ENCODE measurements around the gene LYL1.

Gene LYL1

DNA sequence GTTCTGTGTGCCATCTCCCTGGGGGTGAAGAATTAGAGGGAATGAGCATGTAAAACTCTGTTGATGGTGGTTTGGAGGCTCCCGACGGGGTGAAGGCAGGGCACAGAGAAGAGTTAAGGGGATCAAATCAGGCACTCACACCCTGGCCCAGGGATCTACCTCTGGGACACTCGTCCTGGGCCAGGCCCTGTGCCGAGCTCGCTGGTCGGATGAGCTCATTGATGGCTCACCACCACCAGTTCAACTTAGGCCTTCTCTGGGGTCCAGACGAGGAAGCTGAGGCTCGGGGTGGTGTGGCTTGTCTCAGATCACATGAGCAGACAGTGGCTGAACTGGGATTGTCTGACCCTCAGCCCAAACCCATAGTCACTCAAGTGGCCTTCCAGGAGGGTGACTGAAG lies 17.0 kb upstream of the LYL1 start:
- DNase-seq (ENCODE audit: low spot score), result no peak
- TF ChIP-seq, protein P1, sequence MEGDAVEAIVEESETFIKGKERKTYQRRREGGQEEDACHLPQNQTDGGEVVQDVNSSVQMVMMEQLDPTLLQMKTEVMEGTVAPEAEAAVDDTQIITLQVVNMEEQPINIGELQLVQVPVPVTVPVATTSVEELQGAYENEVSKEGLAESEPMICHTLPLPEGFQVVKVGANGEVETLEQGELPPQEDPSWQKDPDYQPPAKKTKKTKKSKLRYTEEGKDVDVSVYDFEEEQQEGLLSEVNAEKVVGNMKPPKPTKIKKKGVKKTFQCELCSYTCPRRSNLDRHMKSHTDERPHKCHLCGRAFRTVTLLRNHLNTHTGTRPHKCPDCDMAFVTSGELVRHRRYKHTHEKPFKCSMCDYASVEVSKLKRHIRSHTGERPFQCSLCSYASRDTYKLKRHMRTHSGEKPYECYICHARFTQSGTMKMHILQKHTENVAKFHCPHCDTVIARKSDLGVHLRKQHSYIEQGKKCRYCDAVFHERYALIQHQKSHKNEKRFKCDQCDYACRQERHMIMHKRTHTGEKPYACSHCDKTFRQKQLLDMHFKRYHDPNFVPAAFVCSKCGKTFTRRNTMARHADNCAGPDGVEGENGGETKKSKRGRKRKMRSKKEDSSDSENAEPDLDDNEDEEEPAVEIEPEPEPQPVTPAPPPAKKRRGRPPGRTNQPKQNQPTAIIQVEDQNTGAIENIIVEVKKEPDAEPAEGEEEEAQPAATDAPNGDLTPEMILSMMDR (IDR thresholded peaks at IDR 0.05; ENCODE audit: extremely low read depth, missing control alignments), result no peak

DNA sequence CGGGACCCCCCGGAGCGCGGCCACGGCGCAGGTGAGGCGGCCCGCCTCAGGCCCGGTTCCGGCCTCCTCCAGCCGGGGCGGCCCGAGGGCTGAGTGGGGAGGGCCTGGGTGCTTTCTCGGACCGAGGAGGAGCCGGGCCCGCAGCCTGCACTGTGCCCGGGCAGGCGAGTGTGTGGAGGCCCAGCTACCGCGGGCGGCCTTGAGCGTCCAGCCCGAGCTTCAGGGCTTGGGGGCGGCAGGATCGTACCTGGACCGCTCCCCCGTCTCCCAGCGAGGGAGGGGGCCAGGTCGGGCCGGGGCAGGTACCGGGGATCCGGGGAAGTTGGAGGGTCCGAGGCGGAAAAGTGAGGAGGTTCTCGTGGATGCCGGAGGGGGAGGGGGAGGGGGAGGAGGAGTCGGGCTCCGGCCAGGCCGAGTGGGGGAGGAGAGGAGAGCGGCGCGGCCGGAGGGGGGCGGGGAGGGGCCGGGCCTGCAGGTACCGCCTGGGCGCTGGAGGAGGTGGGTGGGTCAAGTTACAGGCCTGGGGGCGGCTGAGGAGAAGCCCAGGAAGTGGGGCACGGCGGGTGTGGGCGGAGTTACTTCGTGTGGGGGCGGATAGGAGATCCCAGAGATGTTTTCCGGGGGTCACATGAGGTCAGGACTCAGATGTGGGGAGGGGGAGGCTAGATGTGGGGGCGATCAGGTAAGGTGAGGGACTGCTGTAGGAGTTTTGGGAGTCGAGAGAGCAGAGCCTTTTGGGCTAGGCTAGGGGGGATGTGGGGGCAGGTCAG lies 16.0 kb upstream of the LYL1 start:
- DNase-seq (ENCODE audit: low spot score), result peak; percentile 80

DNA sequence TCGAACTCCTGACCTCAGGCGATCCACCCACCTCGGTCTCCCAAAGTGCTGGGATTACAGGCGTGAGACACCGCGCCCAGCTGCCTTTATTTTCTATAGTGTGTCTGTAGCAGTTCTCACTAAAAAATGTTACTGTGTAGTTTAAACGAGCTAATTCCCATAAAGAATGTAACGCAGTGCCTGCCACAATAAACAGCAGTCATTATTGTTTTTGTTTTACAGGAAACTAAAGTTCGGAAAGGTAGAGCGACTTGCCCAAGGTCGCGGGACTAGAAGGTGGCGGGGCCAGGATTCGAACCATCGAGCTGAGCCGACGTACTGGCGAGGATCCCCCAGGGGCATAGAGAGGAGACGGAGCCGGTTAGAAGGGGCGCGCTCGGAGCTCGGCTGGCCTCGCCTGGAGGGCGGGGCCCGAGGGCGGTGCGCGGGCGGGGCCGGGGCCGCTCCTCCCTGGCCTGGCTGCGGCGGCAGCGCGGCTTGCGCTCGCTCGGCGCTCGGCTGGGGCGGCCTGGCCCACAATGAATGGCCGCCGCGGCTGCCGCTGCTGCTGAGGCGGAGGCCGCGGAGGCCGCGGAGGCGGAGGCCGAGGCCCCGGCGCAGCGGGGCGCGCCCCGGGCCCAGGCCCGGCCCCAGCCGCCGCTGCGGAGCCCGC lies 15.2 kb upstream of the LYL1 start, which contains the start of gene NACC1:
NACC1 (plus strand) TSS at position 493 of the 652 bp plus-strand sequence. CDS start 16,944 bp downstream, outside the sequence.
- DNase-seq (ENCODE audit: low spot score), result peak; percentile 99
- TF ChIP-seq, protein P1 (IDR thresholded peaks at IDR 0.05; ENCODE audit: extremely low read depth, missing control alignments), result no peak

More for the DNA sequence above, 16.0 kb upstream of the LYL1 start:
- TF ChIP-seq, protein P1 (IDR thresholded peaks at IDR 0.05; ENCODE audit: extremely low read depth, missing control alignments), result no peak

DNA sequence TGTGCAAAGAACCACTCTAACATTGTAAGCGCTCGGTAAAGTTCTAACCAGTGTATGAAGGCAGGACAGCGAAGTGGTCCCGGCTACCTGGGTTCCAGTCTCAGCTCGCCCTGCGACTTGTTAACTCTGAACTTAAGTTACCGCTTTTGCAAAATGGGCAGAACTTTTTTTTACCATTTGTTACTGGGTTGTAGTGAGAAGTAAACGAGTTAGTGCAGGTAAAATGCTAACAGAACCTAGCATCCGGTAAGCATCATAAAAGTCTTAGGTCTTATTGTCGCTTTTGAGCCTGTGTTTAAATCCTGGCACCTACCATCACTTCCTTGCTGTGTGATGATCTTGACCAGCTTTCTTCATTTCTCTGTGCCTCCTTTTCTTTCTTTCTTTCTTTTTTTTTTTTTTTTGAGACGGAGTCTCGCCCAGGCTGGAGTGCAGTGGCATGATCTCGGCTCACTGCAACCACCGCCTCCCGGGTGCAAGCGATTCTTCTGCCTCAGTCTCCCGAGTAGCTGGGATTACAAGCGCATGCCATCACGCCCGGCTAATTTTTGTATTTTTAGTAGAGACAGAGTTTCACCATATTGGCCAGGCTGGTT lies 14.6 kb upstream of the LYL1 start:
- no peak for DNase-seq (ENCODE audit: low spot score)
- TF ChIP-seq, protein P1 (IDR thresholded peaks at IDR 0.05; ENCODE audit: extremely low read depth, missing control alignments), result no peak

DNA sequence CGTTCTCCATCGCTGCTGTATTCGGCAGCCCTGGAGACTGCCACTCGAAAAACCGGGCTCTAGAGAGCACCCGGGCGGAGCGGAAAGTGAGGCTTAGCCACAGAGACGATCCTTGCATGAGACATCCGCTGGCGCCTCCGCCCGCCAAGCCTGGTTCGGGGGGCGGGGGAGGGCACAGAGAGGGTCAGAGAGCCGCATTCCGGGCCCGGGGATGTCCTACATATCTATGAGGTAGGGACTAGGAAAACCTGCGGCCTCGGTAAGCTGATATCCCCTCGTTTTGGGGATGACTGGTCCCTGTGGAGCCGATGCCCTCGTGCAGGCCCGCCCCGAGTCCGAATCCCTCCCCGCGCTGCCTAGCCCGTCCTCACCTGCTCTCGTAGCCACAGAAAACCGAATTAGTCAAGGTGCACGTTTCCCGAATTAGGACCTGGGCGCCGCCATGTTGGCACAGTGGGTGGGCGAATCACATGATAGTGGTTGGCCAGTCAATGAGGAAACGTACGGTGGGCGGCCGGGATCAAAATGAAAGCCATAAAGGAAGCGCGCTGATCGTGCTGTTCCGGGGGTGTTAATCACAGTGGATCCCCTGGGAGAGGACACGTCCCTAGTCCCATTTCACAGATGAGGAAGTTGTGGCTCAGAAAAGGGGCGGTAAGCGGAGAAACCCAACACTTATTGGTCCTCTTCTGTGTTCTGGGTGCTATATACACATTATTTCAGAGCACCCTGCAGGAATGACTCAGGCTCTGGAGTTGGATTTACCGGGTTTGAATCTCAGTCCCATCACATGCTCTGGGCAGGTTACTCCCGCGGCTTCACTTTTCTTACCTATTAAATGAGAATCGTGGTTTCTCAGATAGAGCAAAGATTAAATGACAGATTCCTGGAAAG lies 13.9 kb upstream of the LYL1 start, which contains the start of gene TRMT1:
TRMT1 (minus strand) TSS at position 459 of the 894 bp plus-strand sequence; CDS start at position 118, 341 bp downstream.
- peak; percentile 93 for DNase-seq (ENCODE audit: low spot score)
- TF ChIP-seq, protein P1 (IDR thresholded peaks at IDR 0.05; ENCODE audit: extremely low read depth, missing control alignments), result no peak

DNA sequence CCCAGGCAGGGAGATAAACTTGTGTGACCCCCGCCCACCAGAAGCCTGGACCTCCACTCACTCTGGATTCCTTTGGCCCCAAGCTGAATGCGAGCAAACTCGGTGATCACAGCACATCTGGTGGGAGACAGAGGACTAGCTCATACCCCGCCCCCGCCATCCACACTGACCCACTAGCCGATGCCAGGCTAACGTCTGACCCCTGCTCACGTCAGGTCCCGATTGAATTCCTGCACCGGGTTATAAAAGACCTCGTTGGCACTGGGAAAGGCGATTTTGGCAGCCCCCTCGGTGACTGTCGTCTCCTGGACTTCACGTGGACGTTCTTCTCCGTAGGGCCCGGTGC lies 13.3 kb upstream of the LYL1 start:
- TF ChIP-seq, protein P1 (IDR thresholded peaks at IDR 0.05; ENCODE audit: extremely low read depth, missing control alignments), result no peak
- no peak for DNase-seq (ENCODE audit: low spot score)

Measured in GM20000 (cell line).